ENCODE measurements around the gene NTN3.
"Not testable (repeated sequence)": the region's sequence is repeated elsewhere in the genome, so short reads cannot be mapped to it uniquely, and the experiment has no call there.

The NTN3 gene

GRCh38 chr16:2441143-2441804 is 29.8 kb upstream of the NTN3 start:
- FAIRE-seq, result not testable (repeated sequence)

GRCh38 chr16:2443555-2443954 is 27.5 kb upstream of the NTN3 start:
- FAIRE-seq, result no peak

- no peak for FAIRE-seq
Observed at GRCh38 chr16:2447920-2448583, 23.0 kb upstream of the NTN3 start.

- no peak for FAIRE-seq
Observed at GRCh38 chr16:2449118-2449517, 22.0 kb upstream of the NTN3 start.

- FAIRE-seq, result no peak
Observed at GRCh38 chr16:2450535-2450934, 20.6 kb upstream of the NTN3 start.

- FAIRE-seq, result no peak
Observed at GRCh38 chr16:2450975-2451381, 20.1 kb upstream of the NTN3 start.

- FAIRE-seq, result no peak
Observed at GRCh38 chr16:2451851-2452320, 19.2 kb upstream of the NTN3 start.

- no peak for FAIRE-seq
Observed at GRCh38 chr16:2452650-2453049, 18.4 kb upstream of the NTN3 start.

- no peak for FAIRE-seq
Observed at GRCh38 chr16:2455081-2455845, 15.8 kb upstream of the NTN3 start.

- FAIRE-seq, result no peak
Observed at GRCh38 chr16:2456551-2457153, 14.4 kb upstream of the NTN3 start.

- no peak for FAIRE-seq
Observed at GRCh38 chr16:2457267-2457666, 13.8 kb upstream of the NTN3 start.

- FAIRE-seq, result no peak
Observed at GRCh38 chr16:2457946-2458345, 13.2 kb upstream of the NTN3 start.

- no peak for FAIRE-seq
Observed at GRCh38 chr16:2458887-2459646, 12.0 kb upstream of the NTN3 start.

GRCh38 chr16:2459647-2460390 is 11.3 kb upstream of the NTN3 start, which contains the start of gene TEDC2:
TEDC2 (plus strand) TSS chr16:2460109; CDS start chr16:2460145, 36 bp downstream.
- peak; percentile 84 for FAIRE-seq

GRCh38 chr16:2460391-2460713 is 10.7 kb upstream of the NTN3 start:
- no peak for FAIRE-seq

- FAIRE-seq, result no peak
Observed at GRCh38 chr16:2460916-2461315, 10.2 kb upstream of the NTN3 start.

GRCh38 chr16:2462031-2462866 is 8.8 kb upstream of the NTN3 start:
- no peak for FAIRE-seq

GRCh38 chr16:2464333-2464732 is 6.8 kb upstream of the NTN3 start:
- no peak for FAIRE-seq

- FAIRE-seq, result no peak
Observed at GRCh38 chr16:2465653-2466415, 5.3 kb upstream of the NTN3 start.
